HCT116 (cell line): ENCODE data around the gene MICAL3.

Experiments used
- CBX3 ChIP-seq: IDR thresholded peaks from 2 replicates; pipeline ENCODE4 v1.6.1; 2012; ENCODE audit warnings: low read depth
- ELF1 ChIP-seq: IDR thresholded peaks from 2 replicates; pipeline ENCODE4 v1.6.1; 2012; ENCODE audit warnings: low read depth, borderline replicate concordance
- EZH2 ChIP-seq: fragments of 200-600 bp; sonication (generic); IDR thresholded peaks from 2 replicates; pipeline ENCODE4 v1.6.1; 2017; ENCODE audit warnings: antibody characterized with exemption, mixed run types
- POLR2A ChIP-seq: IDR thresholded peaks from 2 replicates; pipeline ENCODE4 v1.7.0; 2011; ENCODE audit warnings: borderline replicate concordance; ENCODE audit not compliant: insufficient read depth, insufficient read length; ENCODE audit errors: extremely low read depth
- POLR2AphosphoS5 ChIP-seq: IDR thresholded peaks from 2 replicates; pipeline ENCODE4 v1.6.1; 2011; ENCODE audit warnings: mild to moderate bottlenecking, low read depth, low read length, moderate library complexity
- RAD21 ChIP-seq: IDR thresholded peaks from 2 replicates; pipeline ENCODE4 v1.6.1; 2012; ENCODE audit warnings: low read depth, mild to moderate bottlenecking
- TCF7L2 ChIP-seq: IDR thresholded peaks from 2 replicates; pipeline ENCODE4 v1.7.0; 2011; ENCODE audit warnings: borderline replicate concordance, inconsistent platforms; ENCODE audit not compliant: insufficient read depth, insufficient read length; ENCODE audit errors: extremely low read depth
- ZFX ChIP-seq: fragments of 450-650 bp; IDR thresholded peaks from 2 replicates; pipeline ENCODE4 v1.6.1; 2017
- TF ChIP-seq, protein P1 (sequence below), 3 experiments: fragments of 200-600 bp in 1 of 3; sonication (generic) in 1 of 3; IDR thresholded peaks in 2 of 3; conservative IDR thresholded peaks in 1 of 3; 2 replicates each; pipeline ENCODE4 v1.5.1; 2012 to 2017; ENCODE audit warnings: low read depth in 2 of 3, low read length in 2 of 3, antibody characterized with exemption in 1 of 3, borderline replicate concordance in 1 of 3, control low read depth in 1 of 3, mild to moderate bottlenecking in 1 of 3, mixed read lengths in 1 of 3, mixed run types in 1 of 3, moderate library complexity in 1 of 3; ENCODE audit not compliant: insufficient read depth in 1 of 3
- TF ChIP-seq, protein P2 (sequence below): IDR thresholded peaks from 2 replicates; pipeline ENCODE4 v1.6.1; 2012; ENCODE audit warnings: low read depth
- TF ChIP-seq, protein P3 (sequence below): IDR thresholded peaks from 2 replicates; pipeline ENCODE4 v1.6.1; 2011; ENCODE audit warnings: mild to moderate bottlenecking, low read length, moderate library complexity; ENCODE audit not compliant: insufficient replicate concordance; ENCODE audit errors: extremely low read depth

DNA sequence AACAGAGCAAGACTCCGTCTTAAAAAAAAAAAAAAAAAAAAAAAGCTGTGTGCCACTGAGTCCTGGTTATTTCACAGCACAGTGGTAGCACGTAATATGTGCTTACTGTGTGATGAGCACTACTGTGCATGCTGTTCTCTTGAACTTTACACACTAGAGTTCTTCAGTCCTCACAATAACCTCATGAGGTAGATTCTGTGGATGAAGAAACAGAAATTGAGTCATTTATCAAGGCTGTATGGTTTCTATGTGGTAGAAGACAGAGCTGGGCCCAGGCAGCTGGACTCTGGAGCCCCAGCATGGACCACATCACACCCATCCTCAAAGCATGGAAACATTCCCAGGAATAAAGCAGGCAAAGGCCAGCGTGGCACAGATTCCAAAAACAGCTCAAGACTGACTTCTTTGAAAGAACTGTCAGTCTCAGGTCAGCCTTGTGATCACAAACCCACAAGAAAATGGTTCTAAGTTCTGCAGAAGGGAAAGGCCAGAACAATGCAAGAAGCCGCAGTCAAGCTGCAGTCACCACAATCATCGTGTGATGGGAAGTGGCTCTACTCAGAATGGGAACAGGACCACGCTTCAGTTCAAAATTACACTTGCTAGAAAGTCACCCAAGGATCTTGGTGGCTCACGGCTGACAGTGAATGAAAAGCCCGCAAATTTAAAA is 49.5 kb downstream of the MICAL3 start:
- no peak for TF ChIP-seq CBX3
- TF ChIP-seq, protein P1, sequence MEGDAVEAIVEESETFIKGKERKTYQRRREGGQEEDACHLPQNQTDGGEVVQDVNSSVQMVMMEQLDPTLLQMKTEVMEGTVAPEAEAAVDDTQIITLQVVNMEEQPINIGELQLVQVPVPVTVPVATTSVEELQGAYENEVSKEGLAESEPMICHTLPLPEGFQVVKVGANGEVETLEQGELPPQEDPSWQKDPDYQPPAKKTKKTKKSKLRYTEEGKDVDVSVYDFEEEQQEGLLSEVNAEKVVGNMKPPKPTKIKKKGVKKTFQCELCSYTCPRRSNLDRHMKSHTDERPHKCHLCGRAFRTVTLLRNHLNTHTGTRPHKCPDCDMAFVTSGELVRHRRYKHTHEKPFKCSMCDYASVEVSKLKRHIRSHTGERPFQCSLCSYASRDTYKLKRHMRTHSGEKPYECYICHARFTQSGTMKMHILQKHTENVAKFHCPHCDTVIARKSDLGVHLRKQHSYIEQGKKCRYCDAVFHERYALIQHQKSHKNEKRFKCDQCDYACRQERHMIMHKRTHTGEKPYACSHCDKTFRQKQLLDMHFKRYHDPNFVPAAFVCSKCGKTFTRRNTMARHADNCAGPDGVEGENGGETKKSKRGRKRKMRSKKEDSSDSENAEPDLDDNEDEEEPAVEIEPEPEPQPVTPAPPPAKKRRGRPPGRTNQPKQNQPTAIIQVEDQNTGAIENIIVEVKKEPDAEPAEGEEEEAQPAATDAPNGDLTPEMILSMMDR (IDR thresholded peaks at IDR 0.05 in 2 of 3, conservative IDR thresholded peaks at IDR 0.05 in 1 of 3; ENCODE audit: borderline replicate concordance in 1 of 3, insufficient read depth in 1 of 3, low read depth in 2 of 3, low read length in 2 of 3) = no peak
- TF ChIP-seq EZH2 = no peak
- TF ChIP-seq, protein P2, sequence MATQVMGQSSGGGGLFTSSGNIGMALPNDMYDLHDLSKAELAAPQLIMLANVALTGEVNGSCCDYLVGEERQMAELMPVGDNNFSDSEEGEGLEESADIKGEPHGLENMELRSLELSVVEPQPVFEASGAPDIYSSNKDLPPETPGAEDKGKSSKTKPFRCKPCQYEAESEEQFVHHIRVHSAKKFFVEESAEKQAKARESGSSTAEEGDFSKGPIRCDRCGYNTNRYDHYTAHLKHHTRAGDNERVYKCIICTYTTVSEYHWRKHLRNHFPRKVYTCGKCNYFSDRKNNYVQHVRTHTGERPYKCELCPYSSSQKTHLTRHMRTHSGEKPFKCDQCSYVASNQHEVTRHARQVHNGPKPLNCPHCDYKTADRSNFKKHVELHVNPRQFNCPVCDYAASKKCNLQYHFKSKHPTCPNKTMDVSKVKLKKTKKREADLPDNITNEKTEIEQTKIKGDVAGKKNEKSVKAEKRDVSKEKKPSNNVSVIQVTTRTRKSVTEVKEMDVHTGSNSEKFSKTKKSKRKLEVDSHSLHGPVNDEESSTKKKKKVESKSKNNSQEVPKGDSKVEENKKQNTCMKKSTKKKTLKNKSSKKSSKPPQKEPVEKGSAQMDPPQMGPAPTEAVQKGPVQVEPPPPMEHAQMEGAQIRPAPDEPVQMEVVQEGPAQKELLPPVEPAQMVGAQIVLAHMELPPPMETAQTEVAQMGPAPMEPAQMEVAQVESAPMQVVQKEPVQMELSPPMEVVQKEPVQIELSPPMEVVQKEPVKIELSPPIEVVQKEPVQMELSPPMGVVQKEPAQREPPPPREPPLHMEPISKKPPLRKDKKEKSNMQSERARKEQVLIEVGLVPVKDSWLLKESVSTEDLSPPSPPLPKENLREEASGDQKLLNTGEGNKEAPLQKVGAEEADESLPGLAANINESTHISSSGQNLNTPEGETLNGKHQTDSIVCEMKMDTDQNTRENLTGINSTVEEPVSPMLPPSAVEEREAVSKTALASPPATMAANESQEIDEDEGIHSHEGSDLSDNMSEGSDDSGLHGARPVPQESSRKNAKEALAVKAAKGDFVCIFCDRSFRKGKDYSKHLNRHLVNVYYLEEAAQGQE = no peak
- no peak for TF ChIP-seq ELF1
- TF ChIP-seq, protein P3, sequence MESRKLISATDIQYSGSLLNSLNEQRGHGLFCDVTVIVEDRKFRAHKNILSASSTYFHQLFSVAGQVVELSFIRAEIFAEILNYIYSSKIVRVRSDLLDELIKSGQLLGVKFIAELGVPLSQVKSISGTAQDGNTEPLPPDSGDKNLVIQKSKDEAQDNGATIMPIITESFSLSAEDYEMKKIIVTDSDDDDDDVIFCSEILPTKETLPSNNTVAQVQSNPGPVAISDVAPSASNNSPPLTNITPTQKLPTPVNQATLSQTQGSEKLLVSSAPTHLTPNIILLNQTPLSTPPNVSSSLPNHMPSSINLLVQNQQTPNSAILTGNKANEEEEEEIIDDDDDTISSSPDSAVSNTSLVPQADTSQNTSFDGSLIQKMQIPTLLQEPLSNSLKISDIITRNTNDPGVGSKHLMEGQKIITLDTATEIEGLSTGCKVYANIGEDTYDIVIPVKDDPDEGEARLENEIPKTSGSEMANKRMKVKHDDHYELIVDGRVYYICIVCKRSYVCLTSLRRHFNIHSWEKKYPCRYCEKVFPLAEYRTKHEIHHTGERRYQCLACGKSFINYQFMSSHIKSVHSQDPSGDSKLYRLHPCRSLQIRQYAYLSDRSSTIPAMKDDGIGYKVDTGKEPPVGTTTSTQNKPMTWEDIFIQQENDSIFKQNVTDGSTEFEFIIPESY = no peak
- no peak for TF ChIP-seq RAD21
- TF ChIP-seq POLR2A = no peak
- no peak for TF ChIP-seq ZFX
- no peak for TF ChIP-seq POLR2AphosphoS5
- TF ChIP-seq TCF7L2 = no peak
